Measurements from ENCODE around the gene KLRF1.
A peak's percentile ranks its signal among the peaks of the same experiment; 100 is the strongest.

Gene KLRF1

GRCh38 chr12:9809866-9810265 is 17.4 kb upstream of the KLRF1 start:
- no peak for DNase-seq

DNA sequence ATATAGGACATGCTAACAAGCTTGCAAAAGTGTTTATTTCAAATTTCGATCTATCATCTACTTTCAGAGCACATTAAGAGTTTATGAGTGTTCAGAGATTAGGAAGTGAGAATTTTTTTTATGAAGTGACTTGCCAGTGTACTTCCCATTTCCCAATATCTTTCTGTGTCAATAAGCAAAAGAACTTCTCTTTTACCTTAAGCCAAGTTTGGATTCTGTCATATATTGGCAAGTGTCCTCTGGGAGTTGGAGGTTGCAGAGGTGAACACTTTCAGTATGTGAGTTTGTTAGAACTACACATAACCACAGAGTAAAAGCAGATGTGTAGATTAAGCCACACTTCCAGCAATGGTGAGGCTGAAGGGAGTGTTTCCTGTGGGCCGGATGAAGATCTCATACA is 16.6 kb upstream of the KLRF1 start:
- no peak for DNase-seq

DNA sequence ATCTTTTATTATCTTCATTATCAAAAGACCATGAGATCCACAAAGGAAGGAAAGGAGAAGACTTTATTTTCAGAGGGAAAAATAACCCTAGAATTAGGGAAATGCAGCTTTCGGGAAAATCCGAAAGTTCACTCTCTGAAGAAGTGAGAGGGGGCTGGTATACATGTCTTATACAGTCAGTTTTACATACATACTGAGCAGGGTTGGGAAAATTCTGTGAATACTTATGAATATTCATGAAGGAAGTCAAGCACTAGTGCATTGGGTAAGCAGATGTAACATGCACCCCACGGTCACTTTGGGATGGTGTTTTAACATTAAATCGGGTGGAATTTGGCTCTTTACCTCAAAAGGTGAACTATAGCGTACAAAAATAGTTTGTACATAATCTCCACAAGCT is 15.7 kb upstream of the KLRF1 start:
- no peak for DNase-seq

DNA sequence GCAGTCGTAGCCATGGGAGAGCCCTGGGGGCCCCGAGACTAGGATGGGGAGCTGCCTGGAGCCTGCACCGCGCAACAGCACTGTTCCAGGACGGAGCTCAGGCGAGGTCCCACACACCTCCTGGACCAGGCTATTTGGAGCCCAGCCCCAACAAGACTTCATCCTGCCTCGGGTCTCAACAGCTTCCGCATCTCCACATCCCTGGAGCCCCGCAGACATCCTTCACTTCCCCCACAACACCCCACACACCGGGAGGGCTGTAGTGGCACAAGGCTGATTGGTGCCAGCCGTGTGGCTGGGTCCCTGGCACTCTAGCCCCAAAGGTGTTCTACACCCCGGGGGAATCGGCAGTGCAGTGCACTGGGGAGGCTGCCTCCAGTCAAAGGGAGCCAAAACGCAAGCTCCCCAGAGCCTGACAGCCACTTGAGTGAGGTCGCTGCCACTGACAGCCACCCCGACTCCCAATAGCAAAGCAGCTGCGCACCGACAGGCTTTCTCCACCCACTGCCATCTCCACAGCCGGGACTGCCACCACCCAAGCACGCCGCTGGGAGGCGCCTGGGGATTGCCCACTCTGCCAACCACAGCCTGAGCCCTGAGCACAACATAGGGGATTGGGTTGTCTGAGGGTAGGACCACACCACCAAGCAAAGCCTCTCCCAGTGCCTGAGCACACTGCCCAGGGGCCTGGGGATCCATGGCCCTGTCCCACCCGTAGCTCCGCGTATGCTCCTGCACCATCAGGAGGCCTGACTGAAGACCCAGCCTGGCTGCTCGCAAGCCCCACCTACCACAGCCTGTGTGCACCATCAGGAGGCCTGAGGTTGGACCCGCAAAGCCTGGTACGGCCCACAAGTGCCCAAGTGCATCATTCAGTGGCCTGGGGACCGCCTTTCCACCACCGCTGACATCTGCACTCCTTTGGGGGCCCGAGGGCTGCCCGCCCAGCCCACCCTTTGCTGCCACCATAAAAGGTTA is 13.2 kb upstream of the KLRF1 start:
- peak; percentile 91 for DNase-seq

GRCh38 chr12:9820281-9820930 is 6.9 kb upstream of the KLRF1 start:
- DNase-seq = no peak

- DNase-seq = no peak
These were observed 2.2 kb downstream of the KLRF1 start for GRCh38 chr12:9829483-9829882.

DNA sequence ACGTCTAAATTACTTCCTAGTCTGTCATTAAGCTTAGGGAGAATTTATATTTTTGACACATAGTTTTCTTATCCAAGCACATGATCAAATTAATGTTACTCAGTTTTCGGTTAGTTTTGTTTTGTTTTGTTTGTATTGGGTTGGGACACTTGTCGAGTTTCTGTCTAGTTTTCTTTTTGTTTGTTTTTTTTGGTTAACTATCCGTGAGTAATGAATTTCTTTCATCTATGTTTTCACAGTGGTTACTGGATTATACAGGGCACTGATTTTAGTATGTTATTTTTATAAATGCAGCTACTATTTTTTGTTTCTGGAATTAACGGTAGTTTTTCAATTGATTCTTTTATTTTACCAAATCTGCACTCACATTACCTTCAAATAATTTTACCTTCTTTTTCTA is 2.7 kb downstream of the KLRF1 start:
- DNase-seq = no peak

DNA sequence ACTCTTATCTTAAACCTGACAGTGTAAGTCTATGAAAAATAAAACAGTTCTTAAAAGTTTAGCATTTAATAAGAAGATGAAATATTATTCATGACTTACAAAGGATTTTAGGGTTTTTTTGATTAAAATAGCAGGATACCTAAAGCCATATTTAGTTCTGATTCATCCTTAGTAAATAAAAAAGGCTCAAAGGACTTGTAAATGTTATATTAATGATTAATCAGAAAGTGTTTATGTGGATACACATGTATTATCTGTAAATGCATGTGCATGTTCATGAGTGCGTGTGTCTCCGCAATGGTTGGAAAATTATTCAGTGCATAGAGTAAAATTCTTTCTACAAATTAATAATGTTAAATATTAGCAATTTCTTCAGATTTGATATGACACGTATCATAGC is 4.4 kb downstream of the KLRF1 start:
- DNase-seq = no peak

DNA sequence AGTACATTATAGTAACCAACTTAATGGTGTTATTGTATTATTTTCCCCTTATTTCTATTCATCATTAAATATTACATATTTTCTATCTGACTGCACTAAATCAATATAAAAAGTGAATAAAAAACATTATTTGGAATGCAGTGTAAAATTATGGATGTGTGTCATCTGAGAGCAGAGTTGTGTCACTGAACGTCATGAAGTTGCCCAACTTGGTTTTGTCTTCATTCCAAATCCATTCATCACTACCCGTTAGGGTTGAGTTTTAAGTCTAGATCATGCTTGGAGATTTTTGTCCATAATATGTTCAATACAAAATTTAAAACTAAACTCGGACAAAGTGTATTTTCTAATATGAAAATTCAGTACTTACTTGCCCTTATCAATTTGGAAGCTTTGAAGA is 16.1 kb downstream of the KLRF1 start:
- DNase-seq = no peak

- DNase-seq = no peak
These were observed 21.6 kb downstream of the KLRF1 start for GRCh38 chr12:9848899-9849298.

DNA sequence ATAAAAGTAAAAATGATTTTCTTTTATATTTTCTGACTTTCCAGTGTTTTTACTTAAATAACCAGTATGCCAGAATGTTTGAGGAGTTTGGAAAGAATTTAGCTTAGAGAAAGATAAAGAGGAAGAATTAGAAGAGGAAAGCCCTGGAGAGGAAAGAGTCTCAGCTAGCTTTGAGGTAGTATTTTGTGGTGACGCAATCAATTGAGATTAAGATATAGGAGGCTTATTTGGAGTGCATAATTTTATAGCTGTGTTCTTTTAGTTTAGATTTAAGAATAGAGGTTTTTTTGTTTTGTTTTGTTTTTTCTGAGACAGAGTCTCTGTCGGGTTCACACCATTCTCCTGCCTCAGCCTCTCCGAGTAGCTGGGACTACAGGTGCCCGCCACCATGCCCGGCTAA is 23.8 kb downstream of the KLRF1 start:
- DNase-seq = no peak

- DNase-seq = no peak
These were observed 24.6 kb downstream of the KLRF1 start for GRCh38 chr12:9851927-9852326.

DNA sequence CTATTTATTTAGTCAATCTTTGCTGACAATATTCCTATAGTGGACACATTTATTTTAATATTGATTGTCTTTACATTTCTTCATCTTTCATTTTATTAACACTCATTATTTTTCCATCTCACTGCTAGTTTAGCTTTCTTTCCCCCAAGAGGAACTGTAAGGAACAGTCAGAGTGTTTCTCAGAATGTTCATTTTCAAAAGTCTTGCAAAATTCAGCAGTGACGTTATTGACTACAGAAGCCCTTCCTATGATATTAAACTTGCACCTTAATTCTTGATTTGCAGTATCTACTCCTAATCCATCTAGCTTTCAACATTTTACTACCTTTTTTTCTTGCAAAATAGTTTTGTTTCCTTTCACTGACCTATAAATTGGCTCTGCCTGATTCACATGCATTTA is 28.9 kb downstream of the KLRF1 start:
- DNase-seq = no peak

GRCh38 chr12:9856894-9857293 is 29.6 kb downstream of the KLRF1 start:
- DNase-seq = no peak

GRCh38 chr12:9858135-9858534 is 30.9 kb downstream of the KLRF1 start:
- no peak for DNase-seq

DNA sequence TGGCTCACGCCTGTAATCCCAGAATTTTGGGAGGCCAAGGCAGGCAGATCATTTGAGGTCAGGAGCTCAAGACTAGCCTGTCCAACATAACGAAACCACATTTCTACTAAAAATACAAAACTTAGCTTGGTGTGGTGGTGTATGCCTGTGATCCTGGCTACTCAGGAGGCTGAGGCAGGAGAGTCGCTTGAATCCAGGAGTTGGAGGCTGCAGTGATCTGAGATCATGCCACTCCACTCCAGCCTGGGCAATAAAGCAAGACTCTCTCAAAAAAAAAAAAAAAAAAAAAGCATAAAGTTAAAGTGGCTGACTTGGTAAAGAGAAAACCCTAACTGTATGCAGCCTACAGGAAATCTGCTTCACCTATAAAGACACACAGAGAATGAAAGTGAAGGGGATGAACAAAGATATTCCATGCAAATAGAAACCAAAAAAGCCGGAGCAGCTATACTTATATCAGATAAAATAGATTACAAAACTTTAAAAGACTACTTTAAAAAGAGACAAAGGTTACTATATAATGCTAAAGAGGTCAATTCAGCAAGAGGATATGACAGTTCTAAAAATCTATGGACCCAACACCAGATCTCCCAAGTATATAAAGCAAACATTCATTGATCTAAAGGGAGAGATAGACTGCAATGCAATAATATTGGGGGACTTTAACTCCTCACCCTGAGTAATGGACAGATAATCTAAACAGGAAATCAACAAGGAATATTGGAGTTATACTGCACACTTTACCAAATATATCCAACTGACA is 37.8 kb downstream of the KLRF1 start:
- no peak for DNase-seq

- DNase-seq = no peak
These were observed 39.6 kb downstream of the KLRF1 start for GRCh38 chr12:9866860-9867269.

DNA sequence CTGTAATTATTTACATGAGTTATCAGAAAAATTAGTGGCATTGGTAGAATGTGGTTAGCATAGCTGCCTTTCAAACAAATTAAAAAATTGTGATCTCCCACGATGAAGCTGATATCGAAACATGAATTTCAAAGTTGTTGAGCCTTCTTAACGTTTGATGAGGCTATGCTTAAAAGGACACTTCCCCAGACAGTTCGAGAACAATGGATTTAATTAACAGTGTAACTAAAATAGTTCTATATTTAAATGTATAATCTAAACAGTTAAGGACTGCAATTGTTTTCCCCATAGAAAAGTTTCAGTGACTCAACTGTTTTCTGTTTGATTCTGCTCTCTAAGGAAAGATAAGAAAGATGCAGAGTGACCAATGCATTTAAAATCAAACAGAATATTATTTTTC is 40.2 kb downstream of the KLRF1 start:
- no peak for DNase-seq

GRCh38 chr12:9868311-9868801 is 41.1 kb downstream of the KLRF1 start:
- DNase-seq = no peak

GRCh38 chr12:9868951-9869306 is 41.6 kb downstream of the KLRF1 start:
- no peak for DNase-seq

- no peak for DNase-seq
These were observed 42.3 kb downstream of the KLRF1 start, which contains the start of gene CLEC2B for GRCh38 chr12:9869307-9870161. Gene CLEC2B (minus strand): TSS chr12:9869354.

DNA sequence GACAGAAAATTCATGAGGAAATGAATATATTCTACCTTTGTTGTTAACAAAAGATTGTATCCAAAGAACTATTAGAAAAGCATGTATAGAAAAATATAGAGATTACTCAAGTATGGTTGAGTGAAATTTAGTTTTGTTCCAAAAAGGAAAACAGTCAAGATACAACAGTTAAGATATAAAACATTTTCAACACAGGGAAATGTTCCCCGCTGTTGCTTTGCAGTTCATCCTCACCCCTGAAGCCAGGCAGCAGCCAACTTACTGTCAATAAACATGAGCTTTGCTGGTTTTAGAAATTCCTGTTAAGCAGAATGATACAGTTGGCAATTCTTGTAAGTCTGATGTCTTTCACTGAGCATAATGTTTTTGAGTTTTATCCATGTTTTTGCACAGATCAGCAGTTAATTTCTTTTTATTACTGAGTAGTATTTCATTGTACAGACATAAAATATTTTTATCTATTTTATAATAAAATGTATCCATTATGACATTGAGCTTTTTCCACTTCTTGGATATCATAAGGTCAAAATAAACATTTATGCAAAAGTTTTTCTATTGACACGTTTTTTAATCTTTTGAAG is 43.1 kb downstream of the KLRF1 start:
- DNase-seq = no peak

All from activated CD4-positive, CD25-positive, alpha-beta regulatory T cell treated with anti-CD3 and anti-CD28 coated beads, Interleukin-2, amount 50 U/mL, for 72 hours (primary cell).